HG03045 (cell line): ENCODE data around the gene KRTAP5-1.
"Not testable (repeated sequence)": the region's sequence is repeated elsewhere in the genome, so short reads cannot be mapped to it uniquely, and the experiment has no call there.

Source experiments
- ATAC-seq: cut with Tn5 transposase; IDR thresholded peaks from one replicate; pipeline ENCODE4 v1.9.1; 2021; ENCODE audit warnings: mild to moderate bottlenecking, moderate library complexity; ENCODE audit not compliant: unreplicated experiment

KRTAP5-1 gene

DNA sequence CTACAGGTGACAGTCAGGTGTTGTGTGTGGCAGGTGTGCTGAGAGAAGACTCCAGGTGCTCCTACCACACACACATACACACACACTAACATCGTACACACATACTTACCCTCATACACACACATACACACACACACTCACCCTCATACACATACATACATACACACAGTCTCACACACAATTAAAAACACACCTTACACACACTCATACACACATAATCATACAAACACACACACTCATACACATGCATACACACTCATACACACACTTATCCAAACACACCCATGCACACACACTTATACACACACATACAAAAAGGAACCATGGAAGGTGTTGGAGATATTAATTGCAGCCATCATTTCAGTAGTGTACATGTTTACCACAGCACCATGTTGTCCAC, 18.5 kb upstream of the KRTAP5-1 start:
- ATAC-seq = no peak

DNA sequence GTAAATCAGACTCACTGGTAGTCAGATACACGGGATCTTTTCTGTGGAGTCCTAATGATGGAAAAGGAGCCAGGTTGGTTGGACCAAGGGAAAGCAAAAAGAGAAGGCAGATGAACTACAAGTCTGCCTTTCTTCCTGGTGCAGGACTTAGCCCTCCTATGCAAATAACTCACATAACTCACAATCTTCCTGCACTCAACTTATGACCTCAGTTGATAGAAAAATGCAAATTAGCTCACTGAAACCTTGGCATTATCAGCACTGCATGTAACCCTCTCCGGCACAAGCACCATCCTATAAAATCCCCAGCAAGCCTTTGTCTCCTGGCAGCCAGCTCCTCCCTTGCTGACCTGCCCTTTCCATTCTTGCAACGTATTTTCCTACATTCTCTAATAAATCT, 16.6 kb upstream of the KRTAP5-1 start:
- ATAC-seq = not testable (repeated sequence)

DNA sequence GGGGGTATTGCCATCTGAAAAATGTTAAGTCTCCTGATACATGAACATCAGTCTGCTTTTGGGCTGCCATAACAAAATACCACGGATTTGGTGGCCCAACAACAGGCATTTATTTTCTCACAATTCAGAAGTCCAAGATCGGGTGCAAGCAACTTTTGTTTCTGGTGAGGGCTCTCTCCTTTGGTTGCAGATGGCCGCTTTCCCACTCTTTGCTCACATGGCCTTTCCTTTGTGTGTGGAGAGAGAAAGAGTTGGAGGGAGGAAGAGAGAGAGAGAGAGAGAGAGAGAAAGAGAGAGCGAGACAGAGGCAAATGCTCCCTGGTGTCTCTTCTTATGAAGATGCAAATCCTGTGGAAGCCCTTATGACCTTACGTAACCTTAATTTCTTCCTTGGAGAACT, 15.5 kb upstream of the KRTAP5-1 start:
- no peak for ATAC-seq

DNA sequence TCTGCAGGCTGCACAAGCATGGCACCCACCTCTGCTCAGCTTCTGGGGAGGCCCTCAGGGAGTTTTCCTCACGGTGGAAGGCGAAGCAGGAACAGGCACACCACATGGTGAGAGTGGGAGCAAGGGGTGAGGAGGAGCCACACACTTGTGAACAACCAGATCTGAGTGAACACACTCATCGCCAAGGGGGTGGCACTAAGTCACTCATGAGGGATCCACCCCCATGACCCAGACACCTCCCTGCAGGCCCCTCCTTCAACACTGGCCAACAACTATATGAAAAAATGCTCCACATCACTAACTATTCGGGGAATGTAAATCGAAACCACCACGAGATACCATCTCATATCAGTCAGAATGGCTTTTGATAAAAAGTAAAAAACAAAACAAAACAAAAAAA, 13.7 kb upstream of the KRTAP5-1 start:
- ATAC-seq = no peak

DNA sequence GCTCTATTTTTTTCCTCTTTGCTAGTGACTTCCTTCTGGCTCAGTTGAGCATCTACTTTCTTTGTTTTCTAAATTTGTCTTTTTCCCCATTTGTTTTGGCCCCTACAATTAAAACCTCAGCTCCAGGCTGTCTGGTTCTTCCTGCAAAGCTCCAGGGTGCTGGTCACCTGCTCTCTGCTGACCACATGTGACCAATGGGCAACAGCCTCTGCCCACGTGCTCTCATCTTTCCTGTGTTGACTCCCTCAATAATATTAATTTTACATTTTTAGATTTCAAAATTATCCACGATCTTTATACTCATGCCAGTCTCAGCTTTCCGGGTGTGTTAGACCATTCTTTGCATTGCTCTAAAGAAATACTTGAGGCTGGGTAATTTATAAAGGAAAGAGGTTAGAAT, 13.3 kb upstream of the KRTAP5-1 start:
- not testable (repeated sequence) for ATAC-seq

DNA sequence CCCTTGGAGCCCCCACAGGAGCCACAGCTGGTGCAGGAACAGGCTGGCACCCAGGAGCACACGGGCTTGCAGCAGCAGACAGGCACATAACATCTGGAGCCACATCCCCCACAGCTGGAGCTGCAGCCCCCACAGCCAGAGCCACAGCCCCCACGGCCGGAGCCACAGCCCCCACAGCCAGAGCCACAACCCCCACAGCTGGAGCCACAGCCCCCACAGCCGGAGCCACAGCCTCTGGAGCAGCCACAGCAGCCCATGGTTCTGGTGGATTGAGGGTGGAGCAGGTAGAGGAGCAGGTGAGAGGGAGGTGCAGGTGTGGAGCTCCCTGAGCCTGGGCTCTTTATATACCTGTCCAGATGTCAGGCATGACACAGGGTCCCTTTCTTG, 12.9 kb upstream of the KRTAP5-1 start, which contains the start of gene KRTAP5-2:
Gene KRTAP5-2, minus strand, starts transcription at position 301 of the 387 bp plus-strand sequence. Its CDS starts 44 bp downstream, at position 257.
- ATAC-seq = no peak

DNA sequence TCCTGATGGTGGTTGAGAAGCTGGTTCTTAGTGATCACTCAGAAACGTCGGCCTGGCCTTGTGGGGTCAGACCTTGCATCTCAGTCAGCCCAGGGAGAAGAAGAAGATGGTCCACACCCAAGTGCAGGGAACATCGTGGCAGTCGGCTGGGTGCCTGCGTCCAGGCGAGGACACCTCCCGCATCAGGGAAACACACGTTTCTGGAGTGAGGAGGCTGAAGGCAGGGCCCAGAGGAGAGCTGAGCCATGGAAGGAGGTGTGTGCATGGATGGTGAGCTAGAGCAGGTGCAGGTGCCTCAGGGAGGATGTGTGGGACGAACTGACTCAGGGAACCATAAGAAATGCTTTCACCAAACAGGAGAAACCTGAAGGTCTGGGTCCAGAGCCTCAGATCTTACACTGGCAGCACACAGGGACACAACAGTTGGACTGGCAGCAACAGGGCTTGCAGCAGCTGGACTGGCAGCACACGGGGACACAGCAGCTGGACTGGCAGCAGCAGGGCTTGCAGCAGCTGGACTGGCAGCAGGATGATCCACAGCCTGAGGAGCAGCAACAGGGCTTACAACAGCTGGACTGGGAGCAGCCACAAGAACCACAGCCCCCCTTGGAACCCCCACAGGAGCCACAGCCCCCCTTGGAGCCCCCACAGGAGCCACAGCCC, 12.4 kb upstream of the KRTAP5-1 start:
- ATAC-seq = no peak

DNA sequence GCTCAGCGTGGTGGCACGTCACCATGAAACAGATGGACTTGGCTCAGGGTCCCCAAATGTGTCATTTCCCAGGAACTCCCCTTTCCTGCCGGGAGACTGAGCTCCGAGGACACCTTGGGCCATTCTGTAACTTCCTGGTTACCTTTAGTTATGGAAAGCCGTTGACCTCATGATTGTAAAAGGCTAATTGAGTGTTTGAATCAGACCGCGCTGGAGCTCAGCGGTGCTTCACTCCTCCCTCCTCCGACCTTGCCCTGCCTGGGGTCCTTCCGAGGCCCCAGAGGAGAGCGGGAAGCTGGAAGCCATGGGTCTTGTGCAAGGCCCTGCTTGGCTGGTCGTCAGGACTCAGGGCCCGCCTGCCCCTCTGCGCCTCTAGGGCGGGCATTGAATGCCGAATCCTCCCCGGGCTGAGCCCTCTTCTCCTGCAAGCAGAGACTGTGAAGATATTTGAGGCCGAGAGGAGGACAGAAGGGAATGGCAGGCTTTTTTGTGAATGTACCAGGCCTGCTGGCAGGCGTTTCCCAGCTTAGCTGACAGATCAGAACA, 11.6 kb upstream of the KRTAP5-1 start:
- ATAC-seq = not testable (repeated sequence)

DNA sequence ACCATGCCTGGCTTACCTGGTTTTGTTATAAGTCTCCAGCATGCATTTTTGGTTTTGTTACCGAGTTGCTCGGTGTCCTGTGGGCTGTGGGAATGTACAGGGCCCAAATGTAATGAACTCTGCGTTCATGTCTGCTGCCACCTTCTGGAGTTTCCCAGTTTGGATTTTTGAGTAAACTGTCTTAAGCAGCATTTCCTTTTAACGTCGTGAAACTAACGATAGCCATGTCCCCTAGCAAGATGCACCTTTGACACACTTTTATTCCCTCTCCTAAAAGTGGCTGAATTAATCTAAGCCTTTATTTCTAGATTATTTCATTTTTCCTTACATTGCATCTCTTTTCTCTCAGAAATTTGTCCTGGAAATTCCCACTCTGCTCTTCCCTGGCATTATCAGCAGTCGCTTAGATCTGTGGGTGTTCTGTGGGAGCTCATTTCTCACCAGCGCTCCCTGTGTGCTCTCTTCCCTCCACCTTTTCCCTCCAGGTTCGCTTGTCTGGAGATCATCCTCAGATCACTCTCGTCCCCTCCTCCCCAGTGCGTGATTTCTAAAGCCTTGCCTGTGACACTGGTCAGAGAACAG, 11.0 kb upstream of the KRTAP5-1 start:
- ATAC-seq = not testable (repeated sequence)

DNA sequence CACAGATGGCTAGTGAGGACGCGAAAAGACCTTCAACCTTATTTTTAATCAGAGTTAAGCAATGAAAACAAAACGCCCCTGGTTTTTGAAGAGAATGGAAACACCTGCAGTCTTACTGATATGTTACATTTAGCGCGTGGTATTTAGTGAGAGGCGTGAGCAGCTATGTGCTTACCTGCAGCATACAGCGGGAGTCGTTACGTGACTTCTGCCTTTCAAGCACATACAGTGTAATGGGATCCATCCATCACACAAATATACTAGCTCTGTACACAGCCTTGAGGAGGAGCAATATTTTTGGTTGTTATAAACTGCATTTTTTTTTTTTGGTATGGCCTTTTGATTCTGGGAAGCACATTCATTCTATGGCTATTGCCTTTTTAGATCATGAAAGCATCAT, 7.5 kb upstream of the KRTAP5-1 start:
- no peak for ATAC-seq

DNA sequence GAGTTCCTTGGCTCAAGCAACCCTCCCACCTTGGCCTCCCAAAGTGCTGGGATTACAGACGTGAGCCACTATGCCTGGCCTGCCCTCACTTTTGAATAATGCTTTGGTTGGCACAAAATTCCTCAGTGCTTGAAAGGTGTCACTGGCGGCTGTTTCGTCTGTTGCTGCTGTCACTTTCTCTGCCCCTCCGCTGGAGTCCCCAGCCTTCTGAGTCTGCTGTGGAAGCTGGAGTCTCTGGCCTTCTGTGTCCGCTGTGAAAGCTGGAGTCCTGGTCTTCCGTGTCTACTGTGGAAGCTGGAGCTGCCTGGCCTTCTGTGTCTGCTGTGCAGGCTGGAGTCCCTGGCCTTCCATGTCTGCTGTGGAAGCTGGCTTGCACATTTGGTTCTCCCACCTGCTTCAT, 4.9 kb upstream of the KRTAP5-1 start:
- ATAC-seq = no peak

DNA sequence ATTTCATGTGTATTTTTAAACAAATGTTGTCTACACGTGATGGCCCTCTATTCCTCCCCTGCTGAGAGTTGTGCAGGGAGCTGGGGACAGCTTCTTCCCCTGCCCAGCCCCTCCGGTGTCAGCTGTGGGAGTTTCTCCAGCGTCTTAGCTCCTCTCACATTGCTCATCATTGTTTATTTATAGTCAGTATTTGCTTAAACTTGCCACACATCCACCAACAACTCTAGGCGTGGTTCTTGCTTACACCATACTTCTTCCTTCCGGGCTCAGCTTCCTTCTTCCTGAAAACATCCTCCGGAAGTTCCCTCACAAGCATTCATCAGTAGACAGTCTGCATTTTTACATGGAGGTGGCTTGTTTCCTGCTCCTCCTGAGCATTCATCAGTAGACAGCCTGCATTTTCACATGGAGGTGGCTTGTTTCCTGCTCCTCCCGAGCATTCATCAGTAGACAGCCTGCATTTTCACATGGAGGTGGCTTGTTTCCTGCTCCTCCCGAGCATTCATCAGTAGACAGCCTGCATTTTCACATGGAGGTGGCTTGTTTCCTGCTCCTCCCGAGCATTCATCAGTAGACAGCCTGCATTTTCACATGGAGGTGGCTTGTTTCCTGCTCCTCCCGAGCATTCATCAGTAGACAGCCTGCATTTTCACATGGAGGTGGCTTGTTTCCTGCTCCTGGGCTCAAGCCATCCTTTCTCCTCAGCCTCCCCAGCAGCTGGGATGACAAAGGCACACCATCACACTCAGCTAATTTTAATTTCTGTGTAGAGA, 4.3 kb upstream of the KRTAP5-1 start:
- not testable (repeated sequence) for ATAC-seq

DNA sequence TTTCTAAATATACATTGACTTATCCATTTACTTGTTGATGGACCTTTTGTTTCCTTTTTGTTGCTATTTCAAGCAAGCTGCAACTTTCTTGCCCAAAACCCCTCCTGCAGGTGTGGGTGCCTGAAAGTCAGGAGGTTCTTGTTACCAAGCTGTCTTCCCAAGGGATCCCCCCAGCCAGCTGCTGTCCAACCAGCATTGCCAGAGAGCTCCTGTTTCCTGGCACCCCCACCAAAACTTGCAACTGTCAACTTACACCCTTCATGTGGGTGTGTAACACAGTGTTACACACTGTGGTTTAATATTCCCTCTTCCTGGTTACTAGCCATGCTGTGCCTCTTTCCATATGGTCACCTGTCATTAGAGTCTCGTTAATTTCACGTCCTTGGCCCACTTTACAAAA, 1.6 kb upstream of the KRTAP5-1 start:
- ATAC-seq = no peak

DNA sequence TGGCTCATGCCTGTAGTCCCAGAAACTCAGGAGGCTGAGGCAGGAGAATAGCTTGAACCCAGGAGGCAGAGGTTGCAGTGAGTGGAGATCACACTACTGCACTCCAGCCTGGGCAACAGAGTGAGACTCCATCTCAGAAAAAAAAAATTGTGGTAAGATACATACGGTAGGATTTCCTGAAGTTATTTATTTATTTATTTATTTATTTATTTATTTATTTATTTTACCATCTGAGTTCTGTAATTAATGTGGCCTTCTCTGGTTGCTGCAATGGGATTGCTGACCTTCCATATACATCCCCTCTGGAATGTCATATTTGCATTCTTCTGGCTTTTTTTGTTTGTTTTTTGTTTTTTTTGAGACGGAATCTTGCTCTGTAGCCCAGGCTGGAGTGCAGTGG, 2.2 kb downstream of the KRTAP5-1 start:
- not testable (repeated sequence) for ATAC-seq

DNA sequence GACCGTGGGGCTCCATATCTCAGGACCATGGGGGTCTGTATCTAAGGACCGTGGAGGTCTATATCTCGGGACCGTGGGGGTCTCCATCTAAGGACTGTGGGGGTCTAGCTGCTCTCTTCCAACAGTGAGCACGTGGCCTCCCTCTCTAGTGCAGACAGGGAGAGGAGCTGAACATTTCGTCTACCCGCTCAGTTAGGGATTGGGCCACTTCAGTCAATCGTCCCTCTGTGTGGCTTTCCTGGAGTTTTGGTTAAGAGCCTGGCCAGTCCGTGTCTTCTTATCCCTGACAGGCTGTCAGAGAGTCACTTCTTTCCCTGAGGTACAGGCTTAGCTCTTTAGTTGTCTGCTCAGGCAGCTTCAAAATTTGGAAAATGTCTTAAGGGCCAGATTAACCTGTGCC, 3.1 kb downstream of the KRTAP5-1 start:
- no peak for ATAC-seq

DNA sequence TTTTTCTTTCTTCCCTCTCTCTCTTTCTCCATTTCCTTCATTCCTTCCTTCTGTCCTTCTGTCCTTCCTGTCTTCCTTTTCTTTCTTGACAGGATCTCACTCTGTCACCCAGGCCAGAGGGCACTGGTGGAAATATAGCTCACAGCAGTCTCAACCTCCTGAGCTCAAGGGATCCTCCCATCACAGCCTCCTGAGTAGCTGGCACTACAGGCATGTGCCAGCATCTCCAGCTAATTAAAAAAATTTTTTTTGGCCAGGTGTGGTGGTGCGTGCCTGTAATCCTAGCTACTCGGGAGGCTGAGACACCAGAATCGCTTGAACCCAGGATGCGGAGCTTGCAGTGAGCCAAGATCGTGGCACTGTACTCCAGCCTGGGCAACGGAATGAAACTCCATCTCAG, 8.3 kb downstream of the KRTAP5-1 start:
- ATAC-seq = no peak

DNA sequence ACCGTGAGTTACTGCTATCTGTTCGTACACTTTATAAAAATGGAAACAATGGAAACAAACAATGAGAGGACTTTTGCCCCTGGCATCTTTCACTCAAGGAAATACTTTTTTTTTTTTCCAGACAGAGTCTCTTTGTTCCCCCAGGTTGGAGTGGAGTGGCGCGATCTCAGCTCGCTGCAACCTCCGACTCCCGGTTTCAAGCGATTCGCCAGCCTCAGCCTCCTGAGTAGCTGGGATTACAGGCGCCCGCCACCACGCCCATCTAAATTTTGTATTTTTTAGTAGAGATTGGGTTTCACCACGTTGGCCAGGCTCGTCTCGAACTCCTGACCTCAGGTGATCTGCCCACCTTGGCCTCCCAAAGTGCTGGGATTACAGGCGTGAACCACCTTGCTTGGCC, 9.3 kb downstream of the KRTAP5-1 start:
- not testable (repeated sequence) for ATAC-seq

DNA sequence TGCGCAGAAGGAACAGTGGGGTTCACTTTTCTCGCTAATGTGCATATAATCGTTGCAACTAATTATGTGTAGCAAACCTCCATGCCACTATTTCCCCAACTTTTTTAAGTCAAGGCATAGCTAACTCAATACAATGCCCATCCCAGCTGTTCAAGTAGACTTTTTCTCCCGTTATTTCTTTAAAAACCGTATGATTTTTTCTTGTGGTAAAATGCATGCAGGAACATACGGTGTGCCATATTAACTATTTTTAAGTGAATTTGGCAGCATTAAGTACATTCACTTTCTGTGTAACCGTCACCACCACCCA, 10.2 kb downstream of the KRTAP5-1 start:
- ATAC-seq = no peak

DNA sequence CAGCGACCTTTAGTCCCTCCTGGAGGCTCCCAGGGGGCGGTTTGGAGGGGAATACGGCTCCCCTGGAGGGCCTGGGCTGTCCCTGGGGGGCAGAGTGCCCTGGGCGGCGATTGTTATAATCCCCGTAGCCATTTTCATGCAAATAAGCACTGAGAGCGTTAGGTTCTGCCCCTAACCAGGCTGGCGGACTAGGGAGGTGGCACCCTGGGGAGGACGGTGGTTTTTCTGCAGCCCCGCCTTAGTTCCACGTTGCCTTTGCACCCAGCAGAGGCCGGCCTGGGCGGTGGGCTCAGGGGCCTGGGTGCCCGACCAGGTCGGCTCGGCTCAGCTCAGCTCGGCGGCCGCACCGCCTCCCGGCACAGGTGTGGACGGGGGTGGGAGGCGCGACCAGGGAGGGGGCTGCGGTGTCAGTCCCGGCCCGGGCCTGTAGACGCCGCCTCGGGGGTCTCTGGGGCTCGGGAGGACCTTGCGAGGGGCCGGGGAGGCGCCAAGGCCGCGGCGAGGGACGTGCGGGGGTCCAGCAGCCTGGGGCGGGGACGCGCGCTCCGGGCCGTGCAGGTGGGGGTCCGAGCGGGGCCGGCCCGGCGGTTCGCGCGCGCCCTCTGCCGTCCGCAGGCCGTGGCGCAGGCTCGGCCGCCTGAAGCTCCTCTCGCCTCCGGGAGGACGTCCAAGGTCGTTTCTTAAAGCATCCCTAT, 10.7 kb downstream of the KRTAP5-1 start:
- no peak for ATAC-seq

DNA sequence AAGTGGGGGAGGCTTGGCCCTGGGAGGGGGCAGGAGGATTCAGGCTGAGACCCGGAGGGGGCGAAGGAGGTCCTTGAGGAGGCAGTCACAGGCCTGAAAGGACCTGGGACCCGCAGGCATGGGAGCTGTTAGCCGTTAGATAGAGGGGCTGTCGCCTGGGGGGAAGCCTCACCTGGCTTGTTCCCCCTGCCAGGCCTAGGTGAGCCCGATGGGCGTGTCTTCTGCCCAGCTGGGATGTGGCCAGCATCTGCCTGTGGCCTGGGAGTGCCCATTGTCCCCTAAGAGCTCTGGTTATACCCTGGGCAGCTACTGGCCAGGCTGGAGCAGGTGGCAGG, 11.2 kb downstream of the KRTAP5-1 start:
- no peak for ATAC-seq

DNA sequence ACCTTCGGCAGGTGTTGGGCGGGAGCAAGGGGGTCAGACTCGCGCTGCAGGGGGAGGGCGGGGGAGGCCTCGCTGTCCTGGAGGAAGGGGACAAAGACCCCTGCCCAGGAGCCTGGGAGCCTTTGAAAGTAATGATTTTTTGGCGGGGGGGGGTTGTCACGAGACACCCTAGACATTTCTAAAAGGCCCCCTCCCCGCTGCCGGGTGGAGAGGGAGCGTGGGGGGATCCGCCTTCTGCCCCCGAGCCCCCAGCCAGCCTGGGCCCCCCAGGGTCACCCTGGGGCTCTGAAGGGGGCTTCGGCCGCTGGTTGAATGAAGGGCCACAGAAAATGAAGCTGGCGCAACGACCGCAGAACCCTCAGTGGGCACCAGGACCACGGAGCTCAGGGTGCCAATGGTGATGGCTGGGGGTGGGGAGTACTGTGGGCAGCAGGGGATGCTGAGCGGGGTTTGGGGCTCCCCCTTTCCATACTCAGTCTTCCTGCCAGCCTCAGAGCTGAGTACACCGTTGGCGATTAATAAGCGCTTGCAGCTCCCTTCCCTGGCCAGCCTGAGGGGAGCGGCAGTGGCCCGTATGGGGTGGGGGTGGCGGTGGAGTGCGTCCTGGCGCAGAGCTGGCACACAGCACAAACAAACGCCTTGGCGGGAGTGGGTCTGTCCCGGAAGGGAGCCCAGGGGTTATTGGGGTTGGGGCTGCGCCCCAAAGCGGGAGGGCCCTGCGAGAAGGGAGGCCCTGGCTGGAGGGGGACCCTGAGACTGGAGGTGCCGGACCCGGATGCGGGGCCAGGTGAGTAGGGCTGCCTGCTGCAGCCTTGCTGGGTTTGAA, 11.8 kb downstream of the KRTAP5-1 start:
- no peak for ATAC-seq
